HEK293 (cell line): Measurements from ENCODE around the gene PLD4.

Experiments used
- CTCF ChIA-PET: fragments of 350-600 bp; formaldehyde crosslinking; extraction: SDS; loops from one replicate; lab custom pipeline; 2021; ENCODE audit warnings: antibody characterized with exemption; lab: Yijun Ruan, JAX
- POLR2A ChIA-PET: fragments of 300-600 bp; formaldehyde crosslinking; extraction: SDS; loops from one replicate; lab custom pipeline; 2020; ENCODE audit warnings: antibody characterized with exemption, inconsistent platforms; lab: Yijun Ruan, JAX
- H3K27ac ChIP-seq: fragments of 200-500 bp; sonication (Bioruptor generic); 2 replicates; pipeline ENCODE4 v1.5.1; 2014; ENCODE audit warnings: low read depth, low read length, control low read depth, inconsistent platforms; ENCODE audit errors: extremely low read depth
- H3K36me3 ChIP-seq, 2 experiments: fragments of 200-500 bp in 1 of 2; sonication (Bioruptor generic) in 1 of 2; 1 replicate in 1 of 2; 2 replicates in 1 of 2; pipeline ENCODE4 v1.5.1; 2014 to 2017; ENCODE audit warnings: inconsistent platforms in 2 of 2, low read length in 2 of 2; ENCODE audit not compliant: control insufficient read depth in 2 of 2, insufficient read depth in 1 of 2
- H3K4me1 ChIP-seq: fragments of 200-500 bp; sonication (Bioruptor generic); 2 replicates; pipeline ENCODE4 v1.5.1; 2014; ENCODE audit warnings: mild to moderate bottlenecking, low read length, inconsistent platforms; ENCODE audit not compliant: control insufficient read depth, insufficient read depth
- H3K4me3 ChIP-seq: 2 replicates; pipeline ENCODE4 v1.5.1; 2011; ENCODE audit warnings: low read depth, mild to moderate bottlenecking, control low read depth, low read length, moderate library complexity
- H3K9me3 ChIP-seq: fragments of 200-500 bp; sonication (Bioruptor generic); 2 replicates; pipeline ENCODE4 v1.5.1; 2014; ENCODE audit warnings: low read depth, low read length, inconsistent platforms; ENCODE audit not compliant: control insufficient read depth, insufficient read depth
- KLF17 ChIP-seq: fragments of 450-650 bp; formaldehyde crosslinking; IDR thresholded peaks from 2 replicates; pipeline ENCODE4 v1.5.1; 2016; ENCODE audit warnings: missing biosample characterization, missing genetic modification characterization
- MYNN ChIP-seq: fragments of 450-650 bp; formaldehyde crosslinking; IDR thresholded peaks from 2 replicates; pipeline ENCODE4 v1.5.1; 2016; ENCODE audit warnings: missing biosample characterization, missing genetic modification characterization, borderline replicate concordance
- PBX3 ChIP-seq: sonication (generic); formaldehyde crosslinking; IDR thresholded peaks from 2 replicates; pipeline ENCODE4 v1.8.1; 2022; ENCODE audit warnings: mild to moderate bottlenecking, moderate library complexity, missing genetic modification reagents
- PRDM1 ChIP-seq: fragments of 450-650 bp; formaldehyde crosslinking; IDR thresholded peaks from 2 replicates; pipeline ENCODE4; 2016; ENCODE audit warnings: missing biosample characterization, missing genetic modification characterization
- REPIN1 ChIP-seq: fragments of 450-650 bp; formaldehyde crosslinking; IDR thresholded peaks from 2 replicates; pipeline ENCODE4 v1.5.1; 2017; ENCODE audit warnings: missing biosample characterization, missing genetic modification characterization, low read depth
- TSHZ1 ChIP-seq: fragments of 450-650 bp; formaldehyde crosslinking; IDR thresholded peaks from 2 replicates; pipeline ENCODE4 v1.5.1; 2016; ENCODE audit warnings: missing biosample characterization, missing genetic modification characterization, borderline replicate concordance
- ZFP69B ChIP-seq: fragments of 450-650 bp; formaldehyde crosslinking; IDR thresholded peaks from 2 replicates; pipeline ENCODE4 v1.5.1; 2016; ENCODE audit warnings: missing biosample characterization, missing genetic modification characterization
- ZNF155 ChIP-seq: fragments of 450-650 bp; formaldehyde crosslinking; IDR thresholded peaks from 2 replicates; pipeline ENCODE4 v1.5.1; 2016; ENCODE audit warnings: missing biosample characterization, missing genetic modification characterization
- ZNF239 ChIP-seq: fragments of 450-650 bp; formaldehyde crosslinking; IDR thresholded peaks from 2 replicates; pipeline ENCODE4 v1.5.1; 2016; ENCODE audit warnings: missing biosample characterization, missing genetic modification characterization
- ZNF416 ChIP-seq: fragments of 450-650 bp; formaldehyde crosslinking; IDR thresholded peaks from 2 replicates; pipeline ENCODE4 v1.5.1; 2016; ENCODE audit warnings: missing biosample characterization, missing genetic modification characterization
- ZNF654 ChIP-seq: fragments of 450-650 bp; formaldehyde crosslinking; IDR thresholded peaks from 2 replicates; pipeline ENCODE4 v1.5.1; 2016; ENCODE audit warnings: low read depth, missing biosample characterization, missing genetic modification characterization
- TF ChIP-seq, protein P1 (sequence below): fragments of 450-650 bp; formaldehyde crosslinking; IDR thresholded peaks from 2 replicates; pipeline ENCODE4 v1.5.1; 2017; ENCODE audit warnings: missing biosample characterization, missing genetic modification characterization
- TF ChIP-seq, protein P2 (sequence below): fragments of 450-650 bp; formaldehyde crosslinking; IDR thresholded peaks from 2 replicates; pipeline ENCODE4 v1.5.1; 2016; ENCODE audit warnings: missing biosample characterization, missing genetic modification characterization
- TF ChIP-seq, protein P3 (sequence below): fragments of 450-650 bp; formaldehyde crosslinking; IDR thresholded peaks from 2 replicates; pipeline ENCODE4 v1.5.1; 2016; ENCODE audit warnings: missing biosample characterization, missing genetic modification characterization
- TF ChIP-seq, protein P4 (sequence below): fragments of 450-650 bp; formaldehyde crosslinking; IDR thresholded peaks from 2 replicates; pipeline ENCODE4 v1.5.1; 2016; ENCODE audit warnings: missing biosample characterization, missing genetic modification characterization
- TF ChIP-seq, protein P5 (sequence below): fragments of 450-650 bp; formaldehyde crosslinking; IDR thresholded peaks from 2 replicates; pipeline ENCODE4 v1.5.1; 2016; ENCODE audit warnings: missing biosample characterization, missing genetic modification characterization

PLD4 gene

GRCh38 chr14:104887623-104888488 lies 36.8 kb upstream of the PLD4 start:
- CTCF ChIA-PET: no interaction called here
- no peak for TF ChIP-seq ZNF239 (tag by site-specific recombination)
- TF ChIP-seq PRDM1 (tag by site-specific recombination): no peak
- no peak for TF ChIP-seq ZNF155 (tag by site-specific recombination)
- TF ChIP-seq, protein P1, sequence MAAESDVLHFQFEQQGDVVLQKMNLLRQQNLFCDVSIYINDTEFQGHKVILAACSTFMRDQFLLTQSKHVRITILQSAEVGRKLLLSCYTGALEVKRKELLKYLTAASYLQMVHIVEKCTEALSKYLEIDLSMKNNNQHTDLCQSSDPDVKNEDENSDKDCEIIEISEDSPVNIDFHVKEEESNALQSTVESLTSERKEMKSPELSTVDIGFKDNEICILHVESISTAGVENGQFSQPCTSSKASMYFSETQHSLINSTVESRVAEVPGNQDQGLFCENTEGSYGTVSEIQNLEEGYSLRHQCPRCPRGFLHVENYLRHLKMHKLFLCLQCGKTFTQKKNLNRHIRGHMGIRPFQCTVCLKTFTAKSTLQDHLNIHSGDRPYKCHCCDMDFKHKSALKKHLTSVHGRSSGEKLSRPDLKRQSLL (tag by site-specific recombination): no peak
- TF ChIP-seq ZFP69B (tag by site-specific recombination): no peak
- TF ChIP-seq TSHZ1 (tag by site-specific recombination): no peak
- TF ChIP-seq PBX3 (CRISPR knock-in tag): no peak
- TF ChIP-seq, protein P2, sequence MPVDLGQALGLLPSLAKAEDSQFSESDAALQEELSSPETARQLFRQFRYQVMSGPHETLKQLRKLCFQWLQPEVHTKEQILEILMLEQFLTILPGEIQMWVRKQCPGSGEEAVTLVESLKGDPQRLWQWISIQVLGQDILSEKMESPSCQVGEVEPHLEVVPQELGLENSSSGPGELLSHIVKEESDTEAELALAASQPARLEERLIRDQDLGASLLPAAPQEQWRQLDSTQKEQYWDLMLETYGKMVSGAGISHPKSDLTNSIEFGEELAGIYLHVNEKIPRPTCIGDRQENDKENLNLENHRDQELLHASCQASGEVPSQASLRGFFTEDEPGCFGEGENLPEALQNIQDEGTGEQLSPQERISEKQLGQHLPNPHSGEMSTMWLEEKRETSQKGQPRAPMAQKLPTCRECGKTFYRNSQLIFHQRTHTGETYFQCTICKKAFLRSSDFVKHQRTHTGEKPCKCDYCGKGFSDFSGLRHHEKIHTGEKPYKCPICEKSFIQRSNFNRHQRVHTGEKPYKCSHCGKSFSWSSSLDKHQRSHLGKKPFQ (tag by site-specific recombination): no peak
- TF ChIP-seq, protein P3, sequence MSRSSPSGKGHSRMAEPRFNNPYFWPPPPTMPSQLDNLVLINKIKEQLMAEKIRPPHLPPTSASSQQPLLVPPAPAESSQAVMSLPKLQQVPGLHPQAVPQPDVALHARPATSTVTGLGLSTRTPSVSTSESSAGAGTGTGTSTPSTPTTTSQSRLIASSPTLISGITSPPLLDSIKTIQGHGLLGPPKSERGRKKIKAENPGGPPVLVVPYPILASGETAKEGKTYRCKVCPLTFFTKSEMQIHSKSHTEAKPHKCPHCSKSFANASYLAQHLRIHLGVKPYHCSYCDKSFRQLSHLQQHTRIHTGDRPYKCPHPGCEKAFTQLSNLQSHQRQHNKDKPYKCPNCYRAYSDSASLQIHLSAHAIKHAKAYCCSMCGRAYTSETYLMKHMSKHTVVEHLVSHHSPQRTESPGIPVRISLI (tag by site-specific recombination): no peak
- TF ChIP-seq, protein P4, sequence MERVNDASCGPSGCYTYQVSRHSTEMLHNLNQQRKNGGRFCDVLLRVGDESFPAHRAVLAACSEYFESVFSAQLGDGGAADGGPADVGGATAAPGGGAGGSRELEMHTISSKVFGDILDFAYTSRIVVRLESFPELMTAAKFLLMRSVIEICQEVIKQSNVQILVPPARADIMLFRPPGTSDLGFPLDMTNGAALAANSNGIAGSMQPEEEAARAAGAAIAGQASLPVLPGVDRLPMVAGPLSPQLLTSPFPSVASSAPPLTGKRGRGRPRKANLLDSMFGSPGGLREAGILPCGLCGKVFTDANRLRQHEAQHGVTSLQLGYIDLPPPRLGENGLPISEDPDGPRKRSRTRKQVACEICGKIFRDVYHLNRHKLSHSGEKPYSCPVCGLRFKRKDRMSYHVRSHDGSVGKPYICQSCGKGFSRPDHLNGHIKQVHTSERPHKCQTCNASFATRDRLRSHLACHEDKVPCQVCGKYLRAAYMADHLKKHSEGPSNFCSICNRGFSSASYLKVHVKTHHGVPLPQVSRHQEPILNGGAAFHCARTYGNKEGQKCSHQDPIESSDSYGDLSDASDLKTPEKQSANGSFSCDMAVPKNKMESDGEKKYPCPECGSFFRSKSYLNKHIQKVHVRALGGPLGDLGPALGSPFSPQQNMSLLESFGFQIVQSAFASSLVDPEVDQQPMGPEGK (tag by site-specific recombination): no peak
- TF ChIP-seq REPIN1 (tag by site-specific recombination): no peak
- no peak for TF ChIP-seq MYNN (tag by site-specific recombination)
- TF ChIP-seq ZNF416: no peak
- no peak for TF ChIP-seq ZNF654
- TF ChIP-seq, protein P5, sequence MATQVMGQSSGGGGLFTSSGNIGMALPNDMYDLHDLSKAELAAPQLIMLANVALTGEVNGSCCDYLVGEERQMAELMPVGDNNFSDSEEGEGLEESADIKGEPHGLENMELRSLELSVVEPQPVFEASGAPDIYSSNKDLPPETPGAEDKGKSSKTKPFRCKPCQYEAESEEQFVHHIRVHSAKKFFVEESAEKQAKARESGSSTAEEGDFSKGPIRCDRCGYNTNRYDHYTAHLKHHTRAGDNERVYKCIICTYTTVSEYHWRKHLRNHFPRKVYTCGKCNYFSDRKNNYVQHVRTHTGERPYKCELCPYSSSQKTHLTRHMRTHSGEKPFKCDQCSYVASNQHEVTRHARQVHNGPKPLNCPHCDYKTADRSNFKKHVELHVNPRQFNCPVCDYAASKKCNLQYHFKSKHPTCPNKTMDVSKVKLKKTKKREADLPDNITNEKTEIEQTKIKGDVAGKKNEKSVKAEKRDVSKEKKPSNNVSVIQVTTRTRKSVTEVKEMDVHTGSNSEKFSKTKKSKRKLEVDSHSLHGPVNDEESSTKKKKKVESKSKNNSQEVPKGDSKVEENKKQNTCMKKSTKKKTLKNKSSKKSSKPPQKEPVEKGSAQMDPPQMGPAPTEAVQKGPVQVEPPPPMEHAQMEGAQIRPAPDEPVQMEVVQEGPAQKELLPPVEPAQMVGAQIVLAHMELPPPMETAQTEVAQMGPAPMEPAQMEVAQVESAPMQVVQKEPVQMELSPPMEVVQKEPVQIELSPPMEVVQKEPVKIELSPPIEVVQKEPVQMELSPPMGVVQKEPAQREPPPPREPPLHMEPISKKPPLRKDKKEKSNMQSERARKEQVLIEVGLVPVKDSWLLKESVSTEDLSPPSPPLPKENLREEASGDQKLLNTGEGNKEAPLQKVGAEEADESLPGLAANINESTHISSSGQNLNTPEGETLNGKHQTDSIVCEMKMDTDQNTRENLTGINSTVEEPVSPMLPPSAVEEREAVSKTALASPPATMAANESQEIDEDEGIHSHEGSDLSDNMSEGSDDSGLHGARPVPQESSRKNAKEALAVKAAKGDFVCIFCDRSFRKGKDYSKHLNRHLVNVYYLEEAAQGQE (tag by site-specific recombination): no peak
- TF ChIP-seq KLF17 (tag by site-specific recombination): no peak
- TF ChIP-seq, all 188 proteins: peak for 0
- no peak overlapping the region for H3K27ac ChIP-seq
- POLR2A ChIA-PET: interaction anchor here (1.4 kb wide), 1 partner anchor 7 kb away, joined by 3 read pairs; no protein-coding TSS in a partner anchor
- H3K4me3 ChIP-seq: no peak overlapping the region
- H3K36me3 ChIP-seq: peaks cover 0 to 58% of the 10 kb centered on the region in 2 experiments; a peak in 1 of 3 replicates
- H3K9me3 ChIP-seq: no peaks in the 10 kb centered on the region
- H3K4me1 ChIP-seq: no peaks in the 10 kb centered on the region
